HG03520 (cell line): ENCODE results near the gene IRS2.
"Not testable (repeated sequence)": the region's sequence is repeated elsewhere in the genome, so short reads cannot be mapped to it uniquely, and the experiment has no call there.

Experiments
- ATAC-seq: cut with Tn5 transposase; IDR thresholded peaks from one replicate; pipeline ENCODE4 v1.9.1; 2021; ENCODE audit warnings: mild to moderate bottlenecking, moderate library complexity; ENCODE audit not compliant: unreplicated experiment

The IRS2 gene

GRCh38 chr13:109786457-109787134, at the start of gene IRS2:
Gene IRS2 (minus strand): TSS chr13:109786583. CDS start chr13:109786053, 530 bp downstream.
- peak; percentile 92 for ATAC-seq

GRCh38 chr13:109834973-109835720, 48.8 kb upstream of the IRS2 start:
- ATAC-seq, result no peak

GRCh38 chr13:109833940-109834339, 47.6 kb upstream of the IRS2 start:
- no peak for ATAC-seq

GRCh38 chr13:109833071-109833470, 46.7 kb upstream of the IRS2 start:
- ATAC-seq, result no peak

GRCh38 chr13:109828591-109829316, 42.4 kb upstream of the IRS2 start:
- ATAC-seq, result not testable (repeated sequence)

GRCh38 chr13:109823201-109823600, 36.8 kb upstream of the IRS2 start:
- ATAC-seq, result not testable (repeated sequence)

- ATAC-seq, result no peak
Observed at GRCh38 chr13:109821103-109821502, 34.7 kb upstream of the IRS2 start.

GRCh38 chr13:109819874-109820273, 33.5 kb upstream of the IRS2 start:
- ATAC-seq, result no peak

- ATAC-seq, result no peak
Observed at GRCh38 chr13:109818886-109819285, 32.5 kb upstream of the IRS2 start.

- ATAC-seq, result no peak
Observed at GRCh38 chr13:109817591-109818535, 31.5 kb upstream of the IRS2 start.

GRCh38 chr13:109816808-109817203, 30.4 kb upstream of the IRS2 start:
- no peak for ATAC-seq

- ATAC-seq, result no peak
Observed at GRCh38 chr13:109816112-109816807, 29.9 kb upstream of the IRS2 start.

- ATAC-seq, result no peak
Observed at GRCh38 chr13:109815651-109816050, 29.3 kb upstream of the IRS2 start.

- no peak for ATAC-seq
Observed at GRCh38 chr13:109813663-109814062, 27.3 kb upstream of the IRS2 start.

- no peak for ATAC-seq
Observed at GRCh38 chr13:109812382-109812781, 26.0 kb upstream of the IRS2 start.

GRCh38 chr13:109810761-109811510, 24.6 kb upstream of the IRS2 start:
- ATAC-seq, result no peak

- no peak for ATAC-seq
Observed at GRCh38 chr13:109809216-109809932, 23.0 kb upstream of the IRS2 start.

GRCh38 chr13:109807345-109807744, 21.0 kb upstream of the IRS2 start:
- no peak for ATAC-seq

GRCh38 chr13:109804654-109805053, 18.3 kb upstream of the IRS2 start:
- ATAC-seq, result no peak
